Measurements from ENCODE around the gene GOLGB1.
"Not testable (repeated sequence)": the region's sequence is repeated elsewhere in the genome, so short reads cannot be mapped to it uniquely, and the experiment has no call there.

Gene GOLGB1

GRCh38 chr3:121749276-121750086 lies at the start of gene GOLGB1:
Gene GOLGB1, minus strand, starts transcription at chr3:121749741. Its CDS starts 18,770 bp downstream, at chr3:121730971.
- DNase-seq (ENCODE audit: low read depth in 2 of 2), result peak; percentile 86 to 93

GRCh38 chr3:121796970-121797369 lies 47.4 kb upstream of the GOLGB1 start:
- DNase-seq (ENCODE audit: low read depth in 2 of 2), result no peak

GRCh38 chr3:121794264-121794983 lies 44.9 kb upstream of the GOLGB1 start:
- no peak for DNase-seq (ENCODE audit: low read depth in 2 of 2)

- no peak for DNase-seq (ENCODE audit: low read depth in 2 of 2)
These were observed 43.5 kb upstream of the GOLGB1 start for GRCh38 chr3:121793078-121793477.

- no peak for DNase-seq (ENCODE audit: low read depth in 2 of 2)
These were observed 36.9 kb upstream of the GOLGB1 start for GRCh38 chr3:121786485-121786884.

GRCh38 chr3:121782784-121783183 lies 33.2 kb upstream of the GOLGB1 start:
- DNase-seq (ENCODE audit: low read depth in 2 of 2), result not testable (repeated sequence)

- DNase-seq (ENCODE audit: low read depth in 2 of 2), result no peak
These were observed 32.1 kb upstream of the GOLGB1 start for GRCh38 chr3:121781611-121782010.

- not testable (repeated sequence) for DNase-seq (ENCODE audit: low read depth in 2 of 2)
These were observed 25.6 kb upstream of the GOLGB1 start for GRCh38 chr3:121775095-121775494.

- no peak for DNase-seq (ENCODE audit: low read depth in 2 of 2)
These were observed 19.7 kb upstream of the GOLGB1 start for GRCh38 chr3:121769246-121769645.

GRCh38 chr3:121768452-121768851 lies 18.9 kb upstream of the GOLGB1 start:
- no peak for DNase-seq (ENCODE audit: low read depth in 2 of 2)

GRCh38 chr3:121759541-121760202 lies 10.1 kb upstream of the GOLGB1 start:
- DNase-seq (ENCODE audit: low read depth in 2 of 2), result no peak

- no peak for DNase-seq (ENCODE audit: low read depth in 2 of 2)
These were observed 9.3 kb upstream of the GOLGB1 start for GRCh38 chr3:121758727-121759450.

GRCh38 chr3:121757812-121758545 lies 8.4 kb upstream of the GOLGB1 start:
- DNase-seq (ENCODE audit: low read depth in 2 of 2), result no peak

GRCh38 chr3:121757087-121757811 lies 7.7 kb upstream of the GOLGB1 start:
- no peak for DNase-seq (ENCODE audit: low read depth in 2 of 2)

- no peak for DNase-seq (ENCODE audit: low read depth in 2 of 2)
These were observed 3.2 kb upstream of the GOLGB1 start for GRCh38 chr3:121752772-121753171.

- DNase-seq (ENCODE audit: low read depth in 2 of 2), result no peak
These were observed 2.7 kb upstream of the GOLGB1 start for GRCh38 chr3:121752261-121752660.

- no peak for DNase-seq (ENCODE audit: low read depth in 2 of 2)
These were observed 510 bp upstream of the GOLGB1 start for GRCh38 chr3:121750087-121750415.

GRCh38 chr3:121748680-121749275 lies 763 bp downstream of the GOLGB1 start:
- peak in 1 of 2 donors; percentile 11 for DNase-seq (ENCODE audit: low read depth in 2 of 2)

GRCh38 chr3:121747976-121748375 lies 1.6 kb downstream of the GOLGB1 start:
- no peak for DNase-seq (ENCODE audit: low read depth in 2 of 2)

- DNase-seq (ENCODE audit: low read depth in 2 of 2), result not testable (repeated sequence)
These were observed 6.4 kb downstream of the GOLGB1 start for GRCh38 chr3:121743106-121743505.
